Left cardiac atrium (tissue), 4 donors: ENCODE data around the gene PHF13. TPM values are rescaled to one million over a fixed set of nuclear protein-coding genes. Genes with fewer than 3 reads are reported as not detected.
A peak's percentile ranks its signal among the peaks of the same experiment; 100 is the strongest.
"Not testable (repeated sequence)": the region's sequence is repeated elsewhere in the genome, so short reads cannot be mapped to it uniquely, and the experiment has no call there.

ENCODE experiments used
- ATAC-seq, 2 donors: fragments of 200-7000 bp; cut with Tn5 transposase; one replicate each; pipeline ENCODE4 v1.9.1; 2020; ENCODE audit warnings: mild to moderate bottlenecking in 2 of 2, moderate library complexity in 2 of 2
- DNase-seq: peaks from one replicate; pipeline ENCODE4 v3.0.0-alpha.2; 2020
- intact Hi-C, 2 donors: fragments of 100-400 bp; cut with DNase I; formaldehyde crosslinking; loops; one replicate each; pipeline versions ENCODE4 v1.14.1 to v1.15.1; 2022 to 2023
- total RNA-seq, 2 donors: library from RNA; stranded (reverse); fragmentation: NEBNext Ultra II Directional; extraction: Animal tissue kit (Norgen Biotek cat#: 25700); gene quantifications; one replicate each; pipeline ENCODE4 v1.2.1, GENCODE V29; 2021
- donor health status: DM: no; HTN: yes; CAD: no.
- donor health status: DM: no; HTN: yes; CAD: no; lungs with severe emphysema.
- donor health status: DM: yes; HTN: yes; CAD: no.
- donor health status: Dilated cardiomyopathy.

PHF13 gene
- total RNA-seq, 2 donors from 2014 or later: 7.8 to 9.0 TPM

DNA sequence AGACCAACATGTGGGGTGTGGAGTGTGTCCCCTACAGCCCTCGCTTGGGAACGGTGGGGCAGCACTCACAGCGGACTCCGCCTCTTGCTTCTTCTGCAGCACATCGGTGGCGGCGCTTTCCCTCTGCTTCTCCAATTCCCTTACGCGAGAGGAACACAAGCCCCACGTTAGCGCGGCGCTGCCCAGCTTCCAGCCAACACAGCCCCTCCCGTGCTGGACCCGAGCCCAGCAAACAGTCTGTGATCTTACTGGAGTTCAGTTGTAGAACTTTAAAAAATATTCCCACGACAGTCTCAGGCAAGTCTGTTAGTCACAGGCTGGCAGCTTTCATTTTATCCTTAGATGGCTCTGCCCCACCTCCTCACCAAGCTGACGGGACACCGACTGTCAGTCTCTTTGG, 24.7 kb downstream of the PHF13 start:
- ATAC-seq (peak; percentile 70 to 87), DNase-seq (peak; percentile 88)
- intact Hi-C loops: no loop called here

DNA sequence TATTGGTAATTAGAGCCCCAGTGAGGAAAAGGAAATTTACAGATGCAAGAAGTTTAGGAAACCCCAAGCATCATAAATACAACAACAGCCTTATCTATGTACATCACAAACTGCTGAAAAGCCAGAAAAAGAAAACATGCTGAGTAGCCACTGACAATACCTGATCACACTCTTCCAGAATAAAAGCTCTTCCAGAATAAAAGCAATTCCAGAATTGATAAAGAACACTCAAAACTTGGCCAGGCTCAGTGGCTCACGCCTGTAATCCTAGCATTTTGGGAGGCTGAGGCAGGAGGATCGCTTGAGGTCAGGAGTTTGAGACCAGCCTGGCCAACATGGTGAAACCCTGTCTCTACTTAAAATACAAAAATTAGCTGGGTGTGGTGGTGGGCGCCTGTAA, 27.3 kb downstream of the PHF13 start:
- intact Hi-C loops: loop anchor here (5.0 kb wide), 2 partner anchors 84 to 154 kb away; partner anchors contain the start of gene TAS1R1 (in 1 of the 2)
- DNase-seq: not testable (repeated sequence)

DNA sequence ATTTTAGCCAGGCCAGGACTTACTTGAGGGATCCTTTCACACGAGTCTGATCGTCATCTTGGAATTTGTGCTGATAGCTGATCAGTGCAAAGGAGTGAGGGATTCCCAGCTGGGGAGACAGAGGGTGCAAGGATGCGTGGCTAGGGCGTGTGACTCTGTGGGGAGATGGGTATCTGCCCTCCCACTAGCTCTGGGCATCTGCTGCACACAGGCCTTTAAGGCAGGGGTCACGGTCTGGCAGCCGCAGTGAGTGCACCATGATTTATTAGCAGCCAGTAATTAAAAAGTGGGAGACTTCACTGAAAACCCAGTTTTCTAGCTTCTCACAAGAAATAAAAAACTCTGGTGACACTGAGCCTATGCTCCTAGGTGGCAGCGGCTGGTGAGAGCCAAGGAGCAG, 31.5 kb downstream of the PHF13 start:
- no peak for ATAC-seq
- intact Hi-C loops: no loop called here
- DNase-seq: no peak

More for the DNA sequence above, 27.3 kb downstream of the PHF13 start:
- ATAC-seq: not testable (repeated sequence)

DNA sequence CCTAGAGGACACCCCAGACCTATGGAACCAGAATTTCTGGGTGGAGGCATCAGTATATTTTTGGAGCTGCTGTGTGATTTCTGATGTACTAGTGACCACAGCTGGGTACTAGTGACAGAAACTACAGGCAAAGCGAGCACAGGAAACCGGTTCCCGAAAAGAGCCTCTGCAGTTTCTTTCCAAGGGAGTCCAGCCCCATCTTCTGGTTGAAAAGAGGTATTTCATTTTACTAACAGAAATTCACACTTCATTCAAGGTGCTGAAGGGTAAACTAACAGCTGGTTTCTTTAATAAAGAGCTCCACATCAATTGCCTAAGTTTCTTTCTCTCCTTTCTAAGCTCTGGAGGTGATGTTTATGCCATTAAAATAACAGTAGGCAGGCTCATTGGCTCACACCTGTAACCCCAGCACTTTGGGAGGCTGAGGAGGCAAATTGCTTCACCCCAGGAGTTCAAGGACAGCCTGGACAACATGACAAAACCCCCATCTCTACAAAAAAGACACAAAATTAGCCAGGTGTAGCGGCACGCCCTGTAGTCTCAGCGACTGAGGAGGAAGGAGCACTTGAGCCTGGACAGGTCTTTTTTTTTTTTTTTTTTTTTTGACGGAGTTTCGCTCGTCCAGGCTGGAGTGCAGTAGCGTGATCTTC, 33.1 kb downstream of the PHF13 start:
- peak; percentile 39 to 51 for ATAC-seq
- peak; percentile 17 for DNase-seq
- intact Hi-C loops: no loop called here

DNA sequence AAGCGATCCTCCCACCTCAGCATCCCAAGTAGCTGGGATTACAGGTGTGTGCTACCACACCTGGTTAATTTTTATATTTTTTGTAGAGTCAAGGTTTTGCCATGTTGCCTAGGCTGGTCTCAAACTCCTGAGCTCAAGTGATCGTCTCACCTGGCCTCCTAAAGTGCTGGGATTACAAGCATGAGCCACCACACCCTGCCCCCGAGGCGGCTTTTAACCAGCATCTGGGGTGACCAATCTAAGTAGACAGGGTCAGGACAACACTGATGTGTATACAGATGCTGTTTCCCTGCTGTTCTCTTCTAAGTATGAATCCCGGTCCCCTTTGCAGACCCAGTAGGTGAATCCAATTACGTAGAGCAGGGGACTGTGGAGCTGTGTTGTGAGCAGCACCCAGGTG, 35.0 kb downstream of the PHF13 start:
- DNase-seq: no peak
- intact Hi-C loops: no loop called here
- ATAC-seq: no peak

DNA sequence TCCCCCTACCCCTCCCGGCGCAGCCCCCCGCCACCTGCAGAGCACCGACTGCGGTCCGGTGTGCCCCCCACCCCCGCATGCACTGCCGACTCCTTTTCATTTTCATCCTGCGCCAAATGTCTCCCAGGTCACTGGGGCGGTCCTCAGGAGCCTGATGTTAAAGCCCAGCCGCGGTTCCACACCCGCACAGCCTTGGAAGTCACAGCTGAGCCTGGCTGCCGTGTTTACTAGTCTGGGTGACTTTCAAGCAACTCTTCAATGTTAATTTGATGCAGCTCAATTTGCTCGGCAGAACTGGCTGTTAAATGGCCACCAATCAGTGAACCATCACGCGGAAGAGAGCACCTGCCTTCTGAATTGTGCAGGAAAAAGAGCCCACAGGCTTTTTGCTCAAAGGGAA, 38.4 kb downstream of the PHF13 start:
- no peak for DNase-seq
- intact Hi-C loops: no loop called here
- no peak for ATAC-seq

DNA sequence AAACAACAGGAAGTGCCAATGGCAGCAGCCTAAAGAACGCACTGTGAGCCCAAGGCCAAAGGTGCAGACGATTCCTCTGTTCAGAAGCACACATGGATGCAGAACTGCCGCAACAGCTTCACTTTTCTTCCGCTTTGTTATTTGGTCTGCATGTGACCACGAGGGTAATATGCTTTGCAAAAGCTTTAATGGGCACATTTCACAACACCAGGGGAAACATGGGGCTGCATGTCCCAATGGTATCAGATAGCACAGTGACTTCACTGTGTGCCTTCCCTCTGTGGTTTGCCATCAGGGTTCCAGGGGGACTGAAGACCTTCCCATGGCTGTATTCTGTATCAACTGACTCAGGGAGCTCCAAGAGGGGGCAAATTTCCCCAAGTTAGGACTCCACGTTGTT, 39.5 kb downstream of the PHF13 start:
- ATAC-seq (no peak), DNase-seq (no peak)
- intact Hi-C loops: no loop called here

DNA sequence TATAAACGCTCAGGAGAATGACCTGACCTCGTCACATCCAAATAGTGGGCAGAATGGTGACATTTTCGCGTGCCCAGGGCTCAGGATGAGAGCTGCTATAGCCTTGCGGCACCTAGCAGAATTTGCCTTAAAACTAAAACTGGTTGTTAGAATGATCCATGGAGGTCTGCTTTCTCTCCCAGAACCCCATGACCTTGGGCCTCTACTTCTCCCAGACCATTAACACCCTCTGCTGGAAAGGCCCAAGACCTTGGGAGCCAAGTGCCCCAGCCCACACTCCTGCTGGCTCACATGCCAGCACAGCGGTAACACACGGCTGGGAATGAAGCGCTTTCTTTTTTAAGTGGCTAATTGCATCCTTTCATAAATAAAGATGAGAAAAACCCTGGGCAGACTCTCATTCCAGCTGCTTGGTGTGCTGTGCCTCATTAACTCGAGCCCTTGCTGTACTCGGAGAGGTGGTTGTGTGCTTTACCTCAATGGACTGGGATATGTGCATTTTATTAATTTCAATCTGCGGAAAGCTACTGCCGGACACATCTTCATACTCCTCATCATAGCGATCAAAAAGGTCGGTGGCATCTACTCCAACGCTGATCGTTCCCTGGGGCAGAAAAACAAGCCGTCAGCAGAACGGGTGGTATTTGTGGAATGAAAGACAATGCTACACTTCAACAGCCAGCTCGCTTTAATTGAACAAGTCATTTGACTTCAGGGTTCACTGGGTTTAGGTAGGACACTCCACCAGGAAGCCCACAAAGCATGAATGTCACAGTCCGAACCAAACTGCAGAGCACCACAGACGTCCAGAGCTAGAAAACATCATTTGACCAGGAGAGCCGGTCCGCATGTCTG, 40.1 kb downstream of the PHF13 start:
- intact Hi-C loops: no loop called here
- DNase-seq (no peak), ATAC-seq (no peak)

DNA sequence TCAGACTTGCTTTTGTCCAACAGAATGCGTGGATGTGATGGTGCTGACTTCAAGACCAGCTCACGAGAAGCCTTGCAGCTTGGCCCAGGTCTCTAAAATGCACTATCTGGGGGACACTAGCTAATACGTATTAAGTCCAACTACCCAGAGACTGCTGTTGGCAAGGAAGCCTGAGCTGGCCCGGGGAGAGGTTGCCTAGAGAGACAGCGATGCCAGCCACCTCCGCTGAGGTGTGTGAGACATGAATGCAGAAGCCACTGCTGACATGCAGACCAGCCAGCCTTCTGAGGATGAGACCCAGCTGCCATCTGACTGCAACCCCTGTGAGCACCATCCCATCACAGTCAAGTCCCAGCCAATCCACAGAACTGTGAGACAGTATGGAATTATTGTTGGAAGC, 43.6 kb downstream of the PHF13 start:
- ATAC-seq (peak; percentile 87 to 93), DNase-seq (no peak)
- intact Hi-C loops: no loop called here

DNA sequence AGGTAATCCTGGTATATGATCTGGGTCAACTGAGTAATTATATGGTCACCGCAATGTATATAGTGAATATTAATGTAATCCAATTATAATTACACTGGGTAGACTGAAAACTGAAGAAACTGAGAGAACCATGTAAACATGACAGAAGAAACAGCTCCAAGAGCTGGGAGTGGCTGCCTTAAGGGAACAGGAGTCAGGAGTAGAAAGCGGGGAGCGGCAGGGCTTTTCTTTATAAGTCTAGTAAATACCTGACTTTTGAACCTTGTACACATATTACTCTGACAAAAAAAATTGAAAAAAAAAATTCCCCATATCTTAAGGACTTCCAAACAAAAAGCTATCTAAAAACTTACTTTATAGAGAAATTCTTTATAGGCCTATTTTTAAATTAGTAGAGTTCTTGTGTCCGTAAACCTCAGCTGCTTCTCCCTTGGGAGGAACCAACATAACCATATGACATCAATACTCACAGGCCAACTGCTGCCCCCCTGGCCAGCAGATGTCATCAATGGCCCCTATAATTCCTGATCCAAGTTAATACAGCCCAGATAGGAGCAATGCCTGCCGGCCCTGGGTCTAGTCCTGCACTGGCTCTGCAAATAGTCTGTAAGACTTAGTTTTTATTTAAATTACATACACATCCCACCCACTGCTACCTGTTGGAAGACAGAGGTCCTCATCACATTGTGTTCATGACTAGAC, 45.0 kb downstream of the PHF13 start:
- DNase-seq (no peak), ATAC-seq (no peak)
- intact Hi-C loops: no loop called here

DNA sequence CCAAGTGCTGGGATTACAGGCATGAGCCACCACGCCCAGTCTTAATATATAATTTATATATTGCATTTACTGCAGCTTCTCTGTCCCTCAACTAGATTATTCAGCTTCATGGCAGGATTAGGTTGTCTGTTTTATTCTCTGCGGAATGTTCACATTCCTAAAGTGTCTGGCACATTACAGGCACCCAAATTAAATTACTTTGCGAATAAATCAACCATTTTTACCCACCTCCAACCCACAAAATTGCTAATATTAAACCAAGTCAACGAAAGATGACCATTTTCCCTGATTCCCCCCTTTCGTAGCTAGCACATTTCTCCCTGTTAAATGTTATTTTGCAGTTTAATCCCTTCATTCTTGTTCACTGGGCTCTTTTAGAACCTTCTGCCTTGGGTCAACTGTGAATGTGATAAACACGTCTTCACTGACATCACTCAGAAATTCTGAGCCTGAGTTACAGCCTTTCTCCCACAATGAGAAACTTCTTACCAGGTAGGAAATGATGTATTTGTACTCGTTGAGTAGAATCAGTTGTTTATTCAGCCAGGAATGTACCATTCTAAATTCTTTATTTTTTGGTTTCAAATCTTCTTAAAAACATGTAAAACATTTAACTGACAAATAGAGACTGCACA, 47.0 kb downstream of the PHF13 start:
- ATAC-seq (no peak), DNase-seq (no peak)
- intact Hi-C loops: no loop called here

DNA sequence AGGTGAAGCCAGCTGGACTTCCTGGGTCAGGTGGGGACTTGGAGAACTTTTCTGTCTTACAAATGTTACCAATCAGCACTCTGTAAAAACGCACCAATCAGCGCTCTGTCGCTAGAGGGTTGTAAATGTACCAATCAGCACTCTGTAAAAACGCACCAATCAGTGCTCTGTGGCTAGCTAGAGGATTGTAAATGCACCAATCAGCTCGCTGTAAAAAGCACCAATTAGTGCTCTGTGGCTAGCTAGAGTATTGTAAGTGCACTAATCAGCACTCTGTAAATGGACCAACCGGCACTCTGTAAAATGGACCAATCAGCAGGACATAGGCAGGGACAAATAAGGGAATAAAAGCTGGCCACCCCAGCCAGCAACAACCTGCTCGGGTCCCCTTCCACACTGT, 48.9 kb downstream of the PHF13 start:
- DNase-seq, ATAC-seq, intact Hi-C loops: not testable (repeated sequence)

DNA sequence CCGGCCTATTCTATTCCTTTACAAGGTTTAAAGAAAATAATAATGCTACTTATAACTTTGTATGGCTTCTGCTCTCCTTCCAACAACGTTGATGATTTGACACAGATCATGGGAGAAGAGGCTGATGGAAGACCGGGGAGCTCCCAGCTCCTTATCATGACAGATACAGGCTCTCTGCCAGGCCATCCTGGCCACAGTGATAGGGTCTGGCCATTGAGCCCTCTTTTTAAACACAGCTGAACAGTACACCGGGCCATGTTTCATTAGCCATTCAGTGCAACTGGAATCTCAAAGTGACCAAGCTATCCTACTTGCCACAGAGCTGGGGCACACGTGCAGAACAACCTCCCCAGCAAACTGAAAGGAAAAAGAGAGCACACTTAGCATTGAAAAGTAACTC, 53.2 kb downstream of the PHF13 start:
- no peak for DNase-seq
- peak; percentile 60 to 75 for ATAC-seq
- intact Hi-C loops: no loop called here

DNA sequence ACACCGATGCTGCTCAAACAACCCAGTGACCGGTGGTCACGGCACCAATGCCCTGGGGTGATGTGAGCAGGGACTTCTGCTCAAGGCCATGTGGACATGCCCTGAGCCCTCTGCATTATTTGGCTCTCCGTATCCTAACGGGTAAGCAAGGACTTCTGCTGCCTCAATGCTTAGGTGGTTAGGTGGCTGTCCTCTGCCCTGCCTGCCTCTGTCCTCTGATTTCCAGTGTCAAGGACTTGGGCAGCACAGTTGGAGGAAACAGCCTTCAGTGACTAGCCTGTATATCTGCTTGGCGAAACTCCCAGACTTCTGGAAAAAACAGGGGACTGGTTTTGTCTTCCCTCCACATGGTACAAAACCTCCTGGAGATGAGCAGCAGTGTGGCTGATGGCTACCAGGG, 53.6 kb downstream of the PHF13 start:
- DNase-seq: no peak
- peak; percentile 83 to 89 for ATAC-seq
- intact Hi-C loops: no loop called here

DNA sequence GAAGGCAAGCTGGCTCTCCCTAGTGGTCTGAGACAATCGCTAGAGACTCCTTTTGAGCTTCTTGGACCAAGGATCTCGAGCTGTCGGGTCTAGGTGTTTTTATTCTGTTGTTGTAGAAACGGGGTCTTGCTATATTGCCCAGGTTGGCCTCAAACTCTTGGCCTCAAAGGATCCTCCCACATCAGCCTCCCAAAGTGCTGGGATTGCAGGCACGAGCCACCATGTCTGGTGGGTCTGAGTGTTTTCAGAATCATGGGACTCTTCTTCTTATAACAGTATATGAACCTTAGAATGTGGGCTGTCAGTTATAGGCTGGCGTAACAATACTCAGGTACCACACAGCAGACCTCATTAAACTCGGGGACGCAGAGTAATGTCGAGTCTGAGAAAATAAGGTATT, 55.0 kb downstream of the PHF13 start:
- DNase-seq (no peak), ATAC-seq (no peak)
- intact Hi-C loops: no loop called here

DNA sequence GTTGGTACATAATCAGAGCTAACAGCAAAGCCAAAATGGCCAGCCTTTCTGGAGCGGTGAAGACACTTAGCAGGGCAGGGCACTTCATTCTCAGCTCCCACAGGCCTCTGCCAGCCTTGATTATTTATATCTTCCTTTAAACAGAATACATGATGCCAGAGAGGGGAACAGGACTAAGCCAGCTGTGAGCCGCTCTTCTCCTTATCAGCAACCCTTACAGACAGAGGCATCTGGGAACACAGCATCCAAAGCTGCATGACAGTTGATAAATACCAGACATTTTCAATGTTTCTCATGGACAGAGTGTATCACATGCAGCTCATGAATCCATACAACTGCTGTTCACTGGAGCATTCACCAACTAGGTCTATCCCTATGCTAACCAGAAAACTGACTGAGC, 59.0 kb downstream of the PHF13 start:
- intact Hi-C loops: no loop called here

More for the DNA sequence above, 59.0 kb downstream of the PHF13 start:
- peak; percentile 31 for DNase-seq
- peak; percentile 93 to 96 for ATAC-seq
